ENCODE results near the gene PHOSPHO2.

Gene PHOSPHO2

GRCh38 chr2:169732583-169733358 lies 38.5 kb downstream of the PHOSPHO2 start:
- no peak for DNase-seq (ENCODE audit: extremely low read depth, low read depth)
- TF ChIP-seq CTCF (IDR thresholded peaks at IDR 0.05; ENCODE audit: low read depth, low read length) = no peak

DNA sequence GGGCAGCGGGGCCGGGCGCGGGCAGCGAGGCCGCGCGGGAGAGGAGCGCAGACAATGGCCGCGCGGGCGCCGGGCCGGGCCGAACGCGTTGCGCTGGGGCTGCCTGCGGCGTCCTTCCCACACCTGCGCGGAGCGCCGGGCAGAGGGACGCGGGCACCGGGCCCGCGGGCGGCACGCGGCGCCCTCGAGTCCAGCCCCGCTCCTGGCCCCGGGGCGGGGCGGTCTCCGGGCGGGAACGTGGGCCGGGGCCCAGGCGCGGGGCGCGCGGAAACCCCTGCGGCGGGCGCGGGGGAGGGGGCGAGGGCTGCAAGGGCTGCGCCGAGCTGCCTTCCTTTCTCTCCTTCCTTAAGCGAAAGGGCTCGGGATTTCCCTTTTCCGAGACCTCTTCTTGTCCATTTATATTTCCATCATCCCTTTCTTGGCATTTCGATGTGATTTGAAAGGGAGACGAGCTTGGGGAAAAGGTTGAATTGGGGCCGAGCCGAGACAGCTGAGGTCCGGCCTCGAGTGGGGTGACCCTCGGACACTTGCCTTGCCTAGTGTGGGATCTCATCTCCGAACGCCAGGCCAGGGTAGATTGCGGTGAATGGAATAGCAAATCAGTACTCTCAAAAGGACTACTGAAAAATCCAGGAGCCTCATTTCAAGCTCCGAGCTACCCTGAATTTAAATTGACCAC lies 40.0 kb downstream of the PHOSPHO2 start:
- no peak for TF ChIP-seq CTCF (IDR thresholded peaks at IDR 0.05; ENCODE audit: low read depth, low read length)
- no peak for DNase-seq (ENCODE audit: extremely low read depth, low read depth)

GRCh38 chr2:169735623-169736022 lies 41.4 kb downstream of the PHOSPHO2 start:
- TF ChIP-seq CTCF (IDR thresholded peaks at IDR 0.05; ENCODE audit: low read depth, low read length) = no peak
- no peak for DNase-seq (ENCODE audit: extremely low read depth, low read depth)

DNA sequence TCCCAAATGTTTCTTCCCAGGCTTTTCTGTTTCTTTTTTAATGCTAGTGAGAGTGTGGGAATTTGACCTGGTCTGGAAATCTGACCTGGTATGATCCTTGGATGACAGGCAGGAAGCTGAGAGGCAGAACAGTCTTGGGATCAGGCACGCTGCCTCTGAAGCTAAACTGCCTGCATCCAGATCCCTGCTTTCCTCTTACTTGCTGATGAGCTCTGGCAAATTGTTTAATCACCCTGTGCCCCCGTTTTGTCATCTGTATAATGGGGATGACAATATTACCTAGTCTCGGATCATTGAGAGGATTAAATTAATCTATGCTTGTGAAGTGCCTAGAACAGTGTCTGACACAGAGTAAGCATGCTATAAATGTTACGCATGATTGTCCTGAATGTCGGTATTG lies 42.6 kb downstream of the PHOSPHO2 start:
- TF ChIP-seq CTCF (IDR thresholded peaks at IDR 0.05; ENCODE audit: low read depth, low read length) = no peak
- no peak for DNase-seq (ENCODE audit: extremely low read depth, low read depth)

- no peak for DNase-seq (ENCODE audit: extremely low read depth, low read depth)
- no peak for TF ChIP-seq CTCF (IDR thresholded peaks at IDR 0.05; ENCODE audit: low read depth, low read length)
Observed at GRCh38 chr2:169738566-169739229, 44.4 kb downstream of the PHOSPHO2 start.

DNA sequence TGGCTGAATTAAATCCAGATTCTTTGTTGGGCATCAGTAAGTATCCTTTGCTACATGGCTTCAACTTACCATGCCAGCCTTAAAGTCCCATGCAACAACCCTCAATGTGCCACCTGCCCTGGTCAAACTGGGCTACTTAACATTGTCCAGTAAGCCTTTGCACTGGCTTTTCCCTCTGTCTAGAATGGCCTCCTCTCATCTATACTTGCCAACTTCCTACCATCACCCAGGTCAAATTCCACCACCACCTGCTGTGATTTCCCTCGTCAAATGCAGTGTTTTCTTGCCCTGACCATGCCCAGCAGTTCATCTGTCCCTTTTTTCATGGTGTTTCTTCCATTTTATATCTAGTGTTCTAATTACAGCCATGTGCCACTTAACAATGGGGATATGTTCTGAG lies 45.1 kb downstream of the PHOSPHO2 start:
- TF ChIP-seq CTCF (IDR thresholded peaks at IDR 0.05; ENCODE audit: low read depth, low read length) = no peak
- DNase-seq (ENCODE audit: extremely low read depth, low read depth) = no peak

DNA sequence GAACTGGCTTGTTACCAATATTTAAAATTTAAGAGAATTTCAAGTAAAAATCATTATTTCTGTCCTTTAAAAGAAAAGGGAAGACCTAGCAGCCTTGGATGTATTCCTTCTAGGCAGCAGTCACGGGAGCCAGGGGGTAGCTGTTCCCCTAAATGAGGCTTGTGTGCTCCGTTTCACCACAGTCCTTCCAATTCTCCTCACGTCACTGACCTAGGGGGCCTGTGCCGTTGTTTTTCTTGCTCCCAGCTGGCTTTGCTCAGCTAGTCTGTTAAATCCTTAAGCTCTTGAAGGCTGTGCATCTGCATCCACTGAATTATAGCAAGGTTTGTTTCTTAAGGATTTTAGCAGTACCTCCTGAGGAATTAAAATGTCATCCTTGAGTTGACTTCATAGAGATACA lies 49.3 kb downstream of the PHOSPHO2 start:
- no peak for DNase-seq (ENCODE audit: extremely low read depth, low read depth)
- TF ChIP-seq CTCF (IDR thresholded peaks at IDR 0.05; ENCODE audit: low read depth, low read length) = no peak
